Left forelimb (tissue), 1 donor: Measurements from ENCODE around the gene MLEC.
A peak's percentile ranks its signal among the peaks of the same experiment; 100 is the strongest.

Experiments used
- DNase-seq: peaks from one replicate; pipeline ENCODE4 v3.0.0-alpha.2; 2018; ENCODE audit warnings: low spot score

MLEC gene, protein sequence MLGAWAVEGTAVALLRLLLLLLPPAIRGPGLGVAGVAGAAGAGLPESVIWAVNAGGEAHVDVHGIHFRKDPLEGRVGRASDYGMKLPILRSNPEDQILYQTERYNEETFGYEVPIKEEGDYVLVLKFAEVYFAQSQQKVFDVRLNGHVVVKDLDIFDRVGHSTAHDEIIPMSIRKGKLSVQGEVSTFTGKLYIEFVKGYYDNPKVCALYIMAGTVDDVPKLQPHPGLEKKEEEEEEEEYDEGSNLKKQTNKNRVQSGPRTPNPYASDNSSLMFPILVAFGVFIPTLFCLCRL

DNA sequence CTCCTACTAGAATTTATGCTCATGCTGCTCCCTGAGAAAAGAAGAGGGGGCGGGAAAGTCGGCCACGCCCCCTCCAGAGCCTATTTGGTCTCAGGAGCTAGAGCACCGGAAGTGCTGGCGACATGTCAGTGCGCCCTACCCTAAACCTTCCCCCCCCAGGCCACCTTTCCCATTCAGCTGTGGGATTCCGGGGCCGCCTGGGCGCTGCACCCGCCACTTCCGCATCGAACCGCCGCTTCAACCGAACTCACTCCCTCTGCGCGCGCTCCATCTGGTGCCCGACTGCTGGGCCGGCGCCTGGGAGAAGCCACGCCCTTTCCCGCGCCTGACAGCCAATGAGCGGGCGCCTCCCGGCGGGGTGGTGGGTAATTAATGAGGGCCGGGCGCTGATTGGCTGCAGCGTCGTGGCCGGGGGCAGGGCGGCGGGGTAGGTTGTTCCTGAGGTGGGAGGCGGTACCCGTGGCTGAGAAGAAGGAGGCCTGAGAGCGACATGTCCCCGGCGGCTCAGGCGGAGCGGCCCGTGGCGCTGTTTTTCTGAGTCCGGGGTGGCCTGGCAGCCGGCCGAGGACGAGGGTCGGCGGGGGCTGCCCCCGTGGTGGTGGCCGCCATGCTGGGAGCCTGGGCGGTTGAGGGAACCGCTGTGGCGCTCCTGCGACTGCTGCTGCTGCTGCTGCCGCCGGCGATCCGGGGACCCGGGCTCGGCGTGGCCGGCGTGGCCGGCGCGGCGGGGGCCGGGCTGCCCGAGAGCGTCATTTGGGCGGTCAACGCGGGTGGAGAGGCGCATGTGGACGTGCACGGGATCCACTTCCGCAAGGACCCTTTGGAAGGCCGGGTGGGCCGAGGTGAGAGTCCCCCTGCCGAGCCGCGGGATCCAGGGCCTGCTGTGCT, at the start of gene MLEC:
TSS of gene MLEC (plus strand) at position 460 of the 888 bp plus-strand sequence. CDS start at position 608, 148 bp downstream.
- peak; percentile 100 for DNase-seq

- no peak for DNase-seq
These were observed 46.9 kb upstream of the MLEC start, which contains the start of gene CABP1 for GRCh38 chr12:120639771-120640721. Gene CABP1 (plus strand): TSS chr12:120640626. CDS start chr12:120640686, 60 bp downstream.

DNA sequence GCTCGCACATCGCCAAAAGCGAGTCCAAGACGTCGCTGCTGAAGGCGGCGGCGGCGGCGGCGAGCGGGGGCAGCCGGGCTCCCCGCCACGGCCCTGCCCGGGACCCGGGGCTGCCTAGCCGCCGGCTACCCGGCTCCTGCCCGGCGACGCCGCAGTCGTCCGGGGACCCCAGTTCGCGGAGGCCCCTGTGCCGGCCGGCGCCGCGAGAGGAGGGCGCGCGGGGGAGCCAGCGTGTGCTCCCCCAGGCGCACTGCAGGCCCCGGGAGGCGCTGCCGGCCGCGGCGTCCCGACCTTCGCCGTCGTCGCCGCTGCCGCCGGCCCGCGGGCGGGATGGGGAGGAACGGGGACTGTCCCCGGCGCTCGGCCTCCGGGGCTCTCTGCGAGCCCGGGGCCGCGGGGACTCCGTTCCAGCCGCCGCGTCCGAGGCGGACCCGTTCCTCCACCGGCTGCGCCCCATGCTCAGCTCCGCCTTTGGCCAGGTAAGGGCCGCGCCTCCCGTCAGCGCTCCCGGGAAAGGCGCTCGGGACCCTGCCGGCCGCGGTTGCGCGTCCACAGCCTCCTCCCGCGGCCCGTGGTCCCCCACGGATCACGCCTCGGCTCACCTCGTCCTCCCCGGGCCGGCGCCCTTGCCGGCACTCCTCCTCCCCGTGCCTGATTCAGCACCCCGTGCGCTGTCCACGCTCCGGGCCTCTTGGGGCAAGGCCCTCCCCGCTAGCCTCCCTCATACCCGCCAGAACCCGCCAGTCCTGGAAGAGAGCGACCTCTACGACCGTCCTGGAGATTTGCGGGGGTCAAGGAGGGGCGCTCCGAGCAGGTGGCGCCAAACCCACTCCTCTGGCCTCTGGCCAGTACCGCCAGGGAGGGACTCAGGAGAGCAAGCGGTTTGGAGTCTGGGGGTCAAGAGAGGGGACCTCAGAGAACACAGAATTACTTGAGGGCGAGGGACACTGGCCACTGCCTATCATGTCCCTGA, 45.8 kb upstream of the MLEC start:
- DNase-seq: peak; percentile 75

GRCh38 chr12:120642121-120642520, 44.8 kb upstream of the MLEC start:
- no peak for DNase-seq

DNA sequence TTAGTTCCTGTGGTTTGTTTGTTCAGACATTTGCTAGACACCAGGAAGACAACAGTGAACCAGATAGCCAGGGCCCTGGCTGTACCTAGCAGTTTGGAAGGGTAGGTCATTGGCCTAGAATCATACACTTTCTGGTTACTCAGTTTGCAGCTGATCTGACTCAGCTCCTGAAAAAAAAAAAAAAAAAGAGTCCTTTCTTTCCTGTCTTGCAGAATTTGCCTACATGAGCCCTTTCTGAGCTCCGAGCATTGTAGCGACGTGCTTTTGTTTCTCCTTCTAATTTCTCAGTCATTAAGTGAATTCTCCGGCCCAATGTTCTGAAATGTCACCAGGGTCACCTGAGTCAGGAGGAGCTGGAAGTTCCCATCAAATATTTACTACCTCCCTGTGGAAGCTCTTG, 44.1 kb upstream of the MLEC start:
- DNase-seq: no peak

DNA sequence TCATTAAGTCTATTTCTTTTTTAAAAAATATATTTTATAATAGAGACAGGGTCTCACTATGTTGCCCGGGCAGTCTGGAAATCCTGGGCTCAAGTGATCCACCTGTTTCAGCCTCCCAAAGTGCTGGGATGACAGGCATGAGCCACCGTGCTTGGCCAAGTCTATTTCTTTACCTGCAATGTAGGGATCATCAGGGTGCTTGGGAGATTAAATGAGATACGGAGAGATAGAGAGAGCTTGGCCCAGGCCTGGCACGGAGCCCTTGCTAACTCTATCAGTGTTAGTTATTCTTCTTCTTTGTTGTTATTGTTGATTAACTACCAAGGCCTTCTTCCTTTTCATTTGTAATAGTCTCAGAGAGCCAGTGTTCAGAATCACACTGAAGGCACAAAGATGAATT, 43.4 kb upstream of the MLEC start:
- DNase-seq: no peak

- DNase-seq: no peak
These were observed 40.9 kb upstream of the MLEC start for GRCh38 chr12:120646044-120646443.

GRCh38 chr12:120647375-120647755, 39.6 kb upstream of the MLEC start:
- DNase-seq: no peak

GRCh38 chr12:120649442-120650232, 37.3 kb upstream of the MLEC start:
- DNase-seq: no peak

- no peak for DNase-seq
These were observed 36.7 kb upstream of the MLEC start for GRCh38 chr12:120650233-120650690.

DNA sequence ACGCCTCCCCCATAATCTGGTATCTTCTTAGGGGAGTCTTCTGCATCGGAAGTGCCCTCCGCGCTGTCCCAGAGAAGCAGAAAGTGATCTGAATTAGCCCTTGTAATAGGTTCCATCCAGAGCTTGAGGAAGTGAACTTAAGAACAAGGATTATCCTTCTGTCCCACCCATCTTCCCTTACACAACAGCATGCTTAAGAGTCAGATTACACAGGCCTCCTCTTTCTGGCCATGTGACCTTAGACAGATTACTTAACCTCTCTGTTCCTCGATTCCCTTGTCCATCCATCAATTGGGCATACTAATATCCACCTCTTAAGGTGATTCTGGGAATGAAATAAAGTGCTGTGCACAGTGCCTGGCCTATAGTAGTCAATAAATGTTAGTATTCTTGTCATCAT, 35.1 kb upstream of the MLEC start:
- DNase-seq: no peak

DNA sequence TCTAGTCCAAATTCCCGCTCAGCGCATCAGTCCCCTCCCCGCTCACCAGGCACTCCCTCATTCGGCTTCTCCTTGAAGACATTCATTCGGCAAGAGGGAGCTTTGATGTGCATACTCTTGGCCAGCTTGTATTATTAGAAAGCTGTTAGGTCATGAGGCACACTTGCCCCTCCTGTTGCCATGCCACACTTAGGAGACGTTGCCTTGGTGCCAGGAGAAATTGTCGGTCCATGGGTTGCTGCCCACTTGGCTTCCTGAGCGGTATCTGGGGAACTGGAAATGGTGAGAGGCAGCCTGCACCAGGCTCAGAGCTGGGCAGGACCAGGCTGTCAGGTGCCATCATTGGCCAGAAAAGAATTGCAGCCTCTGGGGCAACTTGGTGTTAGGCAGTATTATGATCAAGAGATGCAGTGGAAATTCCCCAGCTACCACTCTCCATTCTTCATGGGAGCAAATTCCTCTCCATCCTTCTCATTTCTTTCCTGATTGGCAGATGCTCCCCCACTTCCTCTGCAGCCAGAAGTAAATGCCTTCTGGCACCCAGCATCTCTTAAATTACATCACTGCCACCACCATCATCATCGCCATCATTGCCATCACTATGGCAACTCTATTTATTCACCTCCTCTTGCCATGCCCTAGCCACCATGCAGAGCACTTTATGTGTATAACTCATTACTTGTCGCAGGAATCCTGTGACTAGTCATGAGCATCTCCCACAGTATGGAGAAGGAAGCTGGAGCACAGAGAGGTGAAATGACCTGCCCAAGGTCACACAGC, 34.1 kb upstream of the MLEC start:
- no peak for DNase-seq

DNA sequence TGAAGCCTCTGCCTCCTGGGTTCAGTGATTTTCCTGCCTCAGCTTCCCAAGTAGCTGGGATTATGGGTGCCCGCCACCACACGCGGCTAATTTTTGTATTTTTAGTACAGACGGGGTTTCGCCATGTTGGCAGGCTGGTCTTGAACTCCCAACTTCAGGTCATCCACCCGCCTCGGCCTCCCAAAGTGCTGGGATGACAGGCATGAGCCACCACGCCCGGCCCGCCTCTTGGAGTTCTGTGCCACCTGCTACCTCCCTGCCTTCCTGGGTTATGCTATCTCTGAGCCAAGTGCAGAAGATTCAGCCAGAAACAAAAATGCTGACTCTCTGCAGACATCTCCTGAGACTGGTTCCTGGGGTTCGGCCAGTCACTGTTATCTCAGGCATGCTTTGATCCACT, 33.3 kb upstream of the MLEC start:
- DNase-seq: no peak

GRCh38 chr12:120654656-120655055, 32.3 kb upstream of the MLEC start:
- DNase-seq: no peak

DNA sequence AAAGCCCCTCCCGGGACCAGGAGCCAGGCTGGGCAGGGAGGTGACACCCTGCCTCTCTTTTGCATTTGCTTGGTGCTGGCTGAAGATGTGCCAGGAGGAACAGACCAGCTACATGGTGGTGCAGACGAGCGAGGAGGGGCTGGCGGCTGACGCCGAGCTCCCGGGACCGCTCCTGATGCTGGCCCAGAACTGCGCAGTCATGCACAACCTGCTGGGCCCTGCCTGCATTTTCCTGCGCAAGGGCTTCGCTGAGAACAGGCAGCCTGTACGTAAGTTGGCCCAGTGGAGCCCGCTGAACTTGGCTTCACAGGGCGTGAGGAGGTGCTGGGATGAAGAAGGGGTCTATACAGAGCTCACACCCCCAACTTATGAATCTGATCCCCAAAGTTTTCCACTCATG, 30.9 kb upstream of the MLEC start:
- DNase-seq: no peak

DNA sequence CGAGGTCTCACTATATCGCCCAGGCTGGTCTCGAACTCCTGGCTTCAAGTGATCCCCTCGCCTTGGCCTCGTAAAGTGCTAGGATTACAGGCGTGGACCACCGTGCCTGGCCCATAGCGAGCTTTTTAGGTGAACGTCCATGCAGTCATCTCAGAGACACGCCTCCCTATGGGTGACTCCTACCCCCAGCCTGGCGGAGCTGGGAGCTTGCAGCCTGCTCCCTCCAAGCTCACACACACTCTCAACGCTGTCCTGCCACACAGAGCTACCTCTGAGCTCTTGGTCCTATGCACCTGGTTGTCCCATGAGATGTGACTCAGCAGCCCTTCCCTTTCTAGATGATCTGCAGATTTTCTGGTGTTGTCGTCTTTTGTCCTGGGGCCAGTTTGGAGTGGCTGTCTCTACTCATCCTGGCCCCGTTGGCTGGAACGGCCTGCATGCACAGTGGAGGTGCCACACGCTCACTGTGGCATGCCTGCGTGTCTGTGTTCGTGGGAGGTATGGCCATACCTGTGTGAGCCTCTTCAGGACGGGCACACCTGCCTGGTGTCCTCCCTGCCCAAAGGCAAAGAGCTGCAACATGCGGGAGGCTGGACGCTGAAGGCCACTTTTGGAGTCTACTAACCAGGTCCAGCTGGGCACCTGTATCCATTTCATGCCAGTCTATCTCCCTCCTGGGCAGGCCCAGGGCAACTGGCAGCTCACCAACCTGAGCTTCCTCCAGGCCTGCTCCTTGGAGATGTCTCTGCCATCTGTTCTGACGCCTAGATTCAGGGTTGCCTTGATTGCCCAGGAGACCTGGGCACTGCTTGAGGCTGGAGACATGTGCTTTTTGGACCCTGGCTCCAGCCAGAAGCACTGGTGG, 28.4 kb upstream of the MLEC start:
- no peak for DNase-seq

- no peak for DNase-seq
These were observed 27.8 kb upstream of the MLEC start for GRCh38 chr12:120659151-120659525.

- DNase-seq: no peak
These were observed 25.5 kb upstream of the MLEC start for GRCh38 chr12:120661432-120661831.
